Lower leg skin (tissue), 4 donors: ENCODE data around the gene TMEM272. TPM values are rescaled to one million over a fixed set of nuclear protein-coding genes. Genes with fewer than 3 reads are reported as not detected.

ENCODE experiments used
- DNase-seq, 2 donors: peaks; one replicate each; pipeline ENCODE4 v3.0.0-alpha.2; 2019; ENCODE audit warnings: low spot score in 2 of 2
- H3K4me3 ChIP-seq: fragments of 200-600 bp; sonication (generic); 2 replicates; pipeline ENCODE4 v1.5.1; 2017; ENCODE audit warnings: mild to moderate bottlenecking, low read depth; ENCODE audit not compliant: poor library complexity, severe bottlenecking
- POLR2A ChIP-seq, 2 donors: fragments of 450-650 bp; IDR thresholded peaks; one replicate each; pipeline ENCODE4 v1.6.1; 2016 to 2017; ENCODE audit warnings: antibody characterized with exemption in 2 of 2, mild to moderate bottlenecking in 1 of 2, moderate library complexity in 1 of 2
- WGBS, 2 donors: methylation state at CpG; one replicate each; pipeline ENCODE4 v1.1.5; 2018; 5-methylcytosine and 5-hydroxymethylcytosine counted together
- intact Hi-C: fragments of 100-400 bp; cut with DNase I; formaldehyde crosslinking; loops from one replicate; pipeline ENCODE4 v1.15.0; 2023; ENCODE audit warnings: low total_unique reads
- total RNA-seq, 4 donors: library from RNA; depleted of rRNA; stranded (reverse); fragments of >200 nt; gene quantifications; one replicate each; pipeline ENCODE4 v1.1.0, GENCODE V29; 2016
- TF ChIP-seq, protein P1 (sequence below), 3 donors: fragments of 450-650 bp; IDR thresholded peaks; one replicate each; pipeline ENCODE4 v1.5.1; 2016; ENCODE audit warnings: antibody characterized with exemption in 3 of 3, mild to moderate bottlenecking in 3 of 3, moderate library complexity in 2 of 3

Gene TMEM272
- total RNA-seq, 4 donors from 2014 or later: 0.32 TPM; not detected in 3

DNA sequence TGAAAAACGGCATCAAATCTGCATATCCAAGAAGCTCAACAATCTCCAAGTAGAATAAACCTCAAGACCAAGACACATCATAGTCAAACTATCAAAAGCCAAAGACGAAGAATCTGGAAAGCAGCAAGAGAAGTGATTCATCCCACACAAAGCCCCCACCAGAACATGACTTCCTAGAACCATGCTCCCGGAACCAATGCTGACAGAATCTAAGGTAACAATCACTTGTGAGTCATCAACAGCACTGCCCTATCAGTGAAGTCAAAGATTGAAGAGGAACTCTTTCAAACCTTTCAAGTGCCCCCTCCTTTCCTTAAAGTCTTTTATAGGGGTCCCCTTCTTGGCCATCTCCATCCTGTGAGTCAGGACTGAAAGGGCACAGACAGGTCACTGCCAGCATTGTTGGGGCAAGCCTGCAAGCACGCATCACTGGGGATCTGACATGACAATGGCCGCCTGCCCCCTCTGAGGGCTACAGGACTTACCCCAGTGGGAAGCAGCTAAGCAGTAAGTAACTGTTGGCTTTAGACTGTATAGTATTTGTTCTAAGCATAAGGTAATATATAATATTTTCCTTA lies 16.8 kb upstream of the TMEM272 start, which contains the start of gene CCDC70:
CCDC70 (plus strand) TSS at position 247 of the 578 bp plus-strand sequence. CDS start 3,443 bp downstream, outside the sequence.
- intact Hi-C loops: no loop called here
- DNase-seq: no peak
- no peak within 1 kb of the TSS for H3K4me3 ChIP-seq
- TF ChIP-seq, protein P1, sequence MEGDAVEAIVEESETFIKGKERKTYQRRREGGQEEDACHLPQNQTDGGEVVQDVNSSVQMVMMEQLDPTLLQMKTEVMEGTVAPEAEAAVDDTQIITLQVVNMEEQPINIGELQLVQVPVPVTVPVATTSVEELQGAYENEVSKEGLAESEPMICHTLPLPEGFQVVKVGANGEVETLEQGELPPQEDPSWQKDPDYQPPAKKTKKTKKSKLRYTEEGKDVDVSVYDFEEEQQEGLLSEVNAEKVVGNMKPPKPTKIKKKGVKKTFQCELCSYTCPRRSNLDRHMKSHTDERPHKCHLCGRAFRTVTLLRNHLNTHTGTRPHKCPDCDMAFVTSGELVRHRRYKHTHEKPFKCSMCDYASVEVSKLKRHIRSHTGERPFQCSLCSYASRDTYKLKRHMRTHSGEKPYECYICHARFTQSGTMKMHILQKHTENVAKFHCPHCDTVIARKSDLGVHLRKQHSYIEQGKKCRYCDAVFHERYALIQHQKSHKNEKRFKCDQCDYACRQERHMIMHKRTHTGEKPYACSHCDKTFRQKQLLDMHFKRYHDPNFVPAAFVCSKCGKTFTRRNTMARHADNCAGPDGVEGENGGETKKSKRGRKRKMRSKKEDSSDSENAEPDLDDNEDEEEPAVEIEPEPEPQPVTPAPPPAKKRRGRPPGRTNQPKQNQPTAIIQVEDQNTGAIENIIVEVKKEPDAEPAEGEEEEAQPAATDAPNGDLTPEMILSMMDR (IDR thresholded peaks at IDR 0.05): no peak
- no peak for TF ChIP-seq POLR2A (IDR thresholded peaks at IDR 0.05)
- WGBS, 2 donors: 82 to 84% methylated on average over 5 of the region's 5 CpGs

DNA sequence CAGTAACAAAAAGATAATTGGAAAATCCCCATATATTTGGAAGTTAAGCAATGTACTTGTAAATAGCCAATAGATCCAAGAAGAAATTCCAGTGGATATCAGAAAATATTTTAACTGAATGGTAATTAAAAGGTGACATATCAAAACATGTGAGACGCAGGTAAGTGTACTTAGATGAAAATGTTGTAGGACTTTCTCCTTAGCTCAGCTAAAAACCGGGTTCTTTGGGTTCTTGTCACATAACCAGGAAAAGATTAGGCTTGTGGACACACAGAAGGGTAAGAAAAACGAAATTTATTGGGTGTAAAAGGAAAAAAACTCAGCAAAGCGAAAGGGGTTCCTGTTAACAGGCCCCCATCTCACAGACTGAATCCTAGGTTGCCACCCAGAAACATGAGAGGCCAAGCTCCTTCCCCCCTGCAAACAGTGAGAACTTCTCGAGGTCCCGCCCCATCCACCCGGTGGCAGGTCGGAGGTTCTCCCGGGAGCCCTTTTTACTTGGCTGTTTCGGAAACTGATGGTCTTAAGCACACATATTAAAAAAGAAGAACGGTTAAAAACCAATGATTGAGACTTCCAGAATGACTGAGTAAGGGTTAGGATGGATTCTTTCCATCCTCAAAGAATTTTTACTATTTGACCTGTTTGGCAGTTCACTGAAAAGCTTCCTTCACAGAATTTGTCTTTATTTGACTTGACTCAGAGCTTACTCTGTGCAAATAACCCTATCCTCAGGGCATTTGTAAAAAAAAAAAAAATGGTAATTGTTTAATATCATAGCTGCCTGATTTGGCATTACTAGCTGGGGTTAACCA lies 13.7 kb upstream of the TMEM272 start:
- H3K4me3 ChIP-seq: no peak overlapping the region
- TF ChIP-seq POLR2A (IDR thresholded peaks at IDR 0.05): no peak
- TF ChIP-seq, protein P1 (IDR thresholded peaks at IDR 0.05): no peak
- no peak for DNase-seq
- intact Hi-C loops: no loop called here
- 40 to 54% methylated on average over 11 of the region's 11 CpGs for WGBS, 2 donors

DNA sequence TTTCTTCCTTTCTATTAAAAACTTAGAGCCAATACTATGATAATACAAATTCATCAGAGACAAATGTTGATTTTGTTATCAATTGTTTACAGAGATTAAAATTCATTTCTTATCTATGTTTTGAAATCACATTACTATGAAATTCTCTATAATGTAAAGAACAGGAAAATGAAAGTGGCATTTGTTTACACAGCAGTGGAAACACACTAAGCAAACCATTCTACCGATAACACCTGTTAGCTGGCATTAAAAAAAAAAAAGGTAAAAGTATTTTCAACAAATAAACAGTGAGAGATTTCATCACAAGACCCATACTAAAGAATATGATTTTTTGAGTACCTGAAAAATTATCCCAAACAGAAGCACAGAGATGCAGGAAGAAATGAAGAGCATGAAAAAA lies 12.0 kb upstream of the TMEM272 start:
- 79 to 90% methylated on average over 1 of the region's 1 CpG for WGBS, 2 donors
- no peak overlapping the region for H3K4me3 ChIP-seq
- DNase-seq: no peak
- no peak for TF ChIP-seq POLR2A (IDR thresholded peaks at IDR 0.05)
- TF ChIP-seq, protein P1 (IDR thresholded peaks at IDR 0.05): no peak
- intact Hi-C loops: no loop called here

DNA sequence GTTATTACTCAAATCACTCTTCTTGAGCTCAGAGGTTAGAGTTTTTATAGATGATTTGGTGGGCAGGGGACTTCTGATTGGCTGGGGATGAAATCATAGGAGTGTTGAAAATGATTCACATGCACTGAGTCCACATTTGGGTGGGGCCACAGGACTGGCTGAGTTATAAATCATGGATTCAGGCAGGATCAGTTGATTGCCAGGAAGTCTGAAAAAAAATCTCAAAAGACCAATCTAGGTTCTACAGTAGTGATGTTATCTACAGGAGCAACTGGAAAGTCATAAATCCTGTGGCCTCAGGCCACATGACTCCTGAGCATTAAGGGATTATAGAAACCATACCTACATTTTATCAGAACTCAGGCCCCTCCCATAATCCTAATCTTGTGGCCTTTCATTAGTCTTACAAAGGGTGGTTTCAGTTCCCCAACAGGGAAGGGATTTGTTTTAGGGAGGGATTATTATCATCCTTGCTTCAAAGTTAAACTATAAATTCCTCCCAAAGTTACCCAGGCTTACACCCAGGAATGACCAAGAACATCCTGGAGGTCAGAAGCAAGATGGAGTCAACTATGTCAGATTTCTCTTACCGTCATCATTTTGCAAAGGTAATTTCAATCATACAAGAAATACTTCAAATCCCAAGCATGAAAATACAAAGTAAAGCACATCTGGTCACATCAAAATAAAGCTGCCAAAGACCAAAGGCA lies 11.2 kb upstream of the TMEM272 start:
- intact Hi-C loops: no loop called here
- DNase-seq: no peak
- no peak overlapping the region for H3K4me3 ChIP-seq
- TF ChIP-seq, protein P1 (IDR thresholded peaks at IDR 0.05): no peak
- no peak for TF ChIP-seq POLR2A (IDR thresholded peaks at IDR 0.05)
- 91 to 97% methylated on average over 1 of the region's 1 CpG for WGBS, 2 donors

DNA sequence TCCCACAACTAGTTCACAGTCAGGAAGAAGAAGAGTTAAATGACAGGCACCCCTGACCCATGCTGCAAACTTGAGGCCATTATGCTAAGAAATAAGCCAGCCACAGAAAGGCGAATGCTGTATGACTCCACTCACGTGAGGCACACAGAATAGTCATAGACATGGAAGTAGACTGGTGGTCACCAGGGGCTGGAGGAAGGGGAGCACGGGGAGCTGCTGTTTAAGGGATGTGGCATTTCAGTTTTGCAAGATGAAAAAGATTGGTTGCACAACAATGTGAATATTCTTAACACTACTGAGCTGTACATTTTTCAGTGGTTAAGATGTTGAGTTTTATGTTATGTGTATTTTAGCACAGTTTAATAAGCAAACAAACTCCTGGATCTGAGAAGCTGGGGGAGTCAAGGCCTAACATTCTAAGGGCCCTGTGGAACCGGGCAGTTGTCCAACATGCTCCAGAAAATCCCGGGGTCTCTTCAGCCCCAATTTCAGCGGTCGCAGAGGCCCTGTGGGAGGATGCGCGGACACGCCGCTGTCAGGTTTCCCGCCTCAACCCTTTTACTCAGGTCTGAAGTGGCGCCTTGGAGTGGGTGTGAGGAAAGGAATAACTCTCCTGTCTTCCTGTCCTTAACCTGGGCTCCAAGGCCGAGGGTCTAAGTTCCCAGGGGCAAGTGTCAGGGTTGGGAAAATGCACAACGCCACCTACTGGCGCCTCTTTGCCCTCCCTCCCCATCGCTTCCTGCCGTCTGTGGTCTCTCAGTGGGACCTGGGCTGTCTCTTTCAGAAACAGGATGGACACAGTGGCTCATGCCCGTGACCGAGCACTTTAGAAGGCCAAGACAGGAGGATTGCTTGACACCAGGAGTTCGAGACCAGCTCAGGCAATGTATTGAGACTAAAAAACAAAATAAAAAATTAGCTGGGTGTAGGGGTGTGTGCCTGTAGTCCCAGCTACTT lies 4.4 kb upstream of the TMEM272 start:
- intact Hi-C loops: no loop called here
- no peak for DNase-seq
- no peak for TF ChIP-seq POLR2A (IDR thresholded peaks at IDR 0.05)
- TF ChIP-seq, protein P1 (IDR thresholded peaks at IDR 0.05): no peak
- H3K4me3 ChIP-seq: no peak overlapping the region
- 68 to 72% methylated on average over 21 of the region's 21 CpGs for WGBS, 2 donors
